ENCODE results near the gene CLEC2D.

- TF ChIP-seq POLR2A (IDR thresholded peaks at IDR 0.05; ENCODE audit: low read depth, low read length) (no peak), POLR2AphosphoS5 (IDR thresholded peaks at IDR 0.05; ENCODE audit: low read depth, low read length) (no peak), TAF1 (IDR thresholded peaks at IDR 0.05; ENCODE audit: low read depth, low read length) (no peak), SPI1 (IDR thresholded peaks at IDR 0.05; ENCODE audit: low read depth, low read length) (no peak)
These were observed 1.9 kb upstream of the CLEC2D start for GRCh38 chr12:9667403-9668160.

All from GM12891 (cell line).